ENCODE data around the gene ROR2. TPM values are rescaled to one million over a fixed set of nuclear protein-coding genes. Genes with fewer than 3 reads are reported as not detected.

ROR2 gene
- total RNA-seq, 1 donor from 2014 or later: 0.74 TPM

DNA sequence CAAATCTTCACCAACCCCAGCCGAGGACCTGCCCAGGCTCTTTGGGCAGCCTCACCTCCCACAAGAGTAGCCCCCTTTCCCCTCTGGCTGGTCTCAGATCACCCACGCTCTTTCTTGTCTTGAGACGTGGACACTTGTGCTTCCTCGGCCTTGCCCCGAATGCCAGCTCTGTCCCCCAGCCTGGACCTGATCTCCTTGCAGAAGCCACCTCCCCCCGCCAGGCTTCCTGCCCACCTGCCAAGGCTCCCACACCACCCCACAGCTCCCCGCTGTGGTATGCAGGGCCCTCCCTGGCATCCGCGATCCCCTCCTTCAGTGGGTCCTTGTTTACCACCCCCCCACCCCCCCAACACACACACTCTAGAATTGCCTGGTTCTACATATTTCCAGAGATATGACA is 133.7 kb downstream of the ROR2 start:
- H3K36me3 ChIP-seq: no peaks in the 10 kb centered on the region
- H3K4me1 ChIP-seq: no peaks in the 10 kb centered on the region
- no peak for DNase-seq
- H3K9me3 ChIP-seq (replicated peaks): no peaks in the 10 kb centered on the region
- H3K27me3 ChIP-seq (ENCODE audit: low read depth): peaks cover 21% of the 10 kb centered on the region
- no peak overlapping the region for H3K27ac ChIP-seq (replicated peaks)
- TF ChIP-seq, protein P1, sequence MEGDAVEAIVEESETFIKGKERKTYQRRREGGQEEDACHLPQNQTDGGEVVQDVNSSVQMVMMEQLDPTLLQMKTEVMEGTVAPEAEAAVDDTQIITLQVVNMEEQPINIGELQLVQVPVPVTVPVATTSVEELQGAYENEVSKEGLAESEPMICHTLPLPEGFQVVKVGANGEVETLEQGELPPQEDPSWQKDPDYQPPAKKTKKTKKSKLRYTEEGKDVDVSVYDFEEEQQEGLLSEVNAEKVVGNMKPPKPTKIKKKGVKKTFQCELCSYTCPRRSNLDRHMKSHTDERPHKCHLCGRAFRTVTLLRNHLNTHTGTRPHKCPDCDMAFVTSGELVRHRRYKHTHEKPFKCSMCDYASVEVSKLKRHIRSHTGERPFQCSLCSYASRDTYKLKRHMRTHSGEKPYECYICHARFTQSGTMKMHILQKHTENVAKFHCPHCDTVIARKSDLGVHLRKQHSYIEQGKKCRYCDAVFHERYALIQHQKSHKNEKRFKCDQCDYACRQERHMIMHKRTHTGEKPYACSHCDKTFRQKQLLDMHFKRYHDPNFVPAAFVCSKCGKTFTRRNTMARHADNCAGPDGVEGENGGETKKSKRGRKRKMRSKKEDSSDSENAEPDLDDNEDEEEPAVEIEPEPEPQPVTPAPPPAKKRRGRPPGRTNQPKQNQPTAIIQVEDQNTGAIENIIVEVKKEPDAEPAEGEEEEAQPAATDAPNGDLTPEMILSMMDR (IDR thresholded peaks at IDR 0.05; ENCODE audit: borderline replicate concordance): no peak
- no peak overlapping the region for H3K4me3 ChIP-seq
- intact Hi-C loops (cut with micrococcal nuclease): no loop called here

DNA sequence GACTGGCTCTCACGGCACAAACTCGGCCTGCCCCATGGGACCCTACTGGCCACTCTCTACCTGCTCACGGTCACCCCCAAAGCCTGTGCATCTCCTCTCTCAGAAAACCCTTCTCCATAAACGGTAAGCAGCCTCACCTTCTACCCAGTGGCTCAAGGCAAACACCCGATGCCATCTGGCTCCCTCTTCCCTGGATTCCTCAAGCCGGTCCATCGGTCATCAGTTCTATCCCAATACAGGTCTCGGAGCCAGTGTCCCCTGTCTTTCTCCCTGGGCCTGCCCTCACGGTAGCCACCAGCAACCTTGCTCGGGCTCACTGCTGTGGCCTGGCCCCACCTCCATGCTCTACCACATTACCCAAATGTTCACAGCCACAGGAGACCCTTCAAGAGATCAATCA is 134.1 kb downstream of the ROR2 start:
- intact Hi-C loops (cut with micrococcal nuclease): no loop called here
- Histone ChIP-seq H3K4me3 (no peak overlapping the region), H3K27ac (replicated peaks) (no peak overlapping the region), H3K9me3 (replicated peaks) (no peaks in the 10 kb centered on the region), H3K4me1 (no peaks in the 10 kb centered on the region), H3K27me3 (ENCODE audit: low read depth) (peaks cover 22% of the 10 kb centered on the region), H3K36me3 (no peaks in the 10 kb centered on the region)
- TF ChIP-seq, protein P1 (IDR thresholded peaks at IDR 0.05; ENCODE audit: borderline replicate concordance): no peak
- DNase-seq: no peak

DNA sequence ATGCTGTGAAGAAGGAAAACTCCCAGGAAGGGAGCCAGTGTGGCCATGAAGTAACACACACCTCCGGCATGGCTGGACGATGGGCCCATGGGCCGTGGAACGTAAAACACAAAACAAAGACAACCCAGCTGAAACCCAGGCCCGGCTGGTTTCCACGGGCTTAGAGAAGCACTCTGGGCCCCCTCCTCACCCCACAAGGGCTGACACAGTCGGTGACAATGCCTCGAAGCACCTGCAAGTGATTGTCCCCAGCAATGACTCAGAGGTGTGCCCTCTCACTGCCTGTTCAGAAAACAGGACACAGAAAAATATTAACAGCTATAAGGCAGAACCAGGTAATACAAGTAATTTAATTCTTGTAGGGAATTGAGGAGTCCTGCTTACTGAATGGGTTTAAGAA is 135.3 kb downstream of the ROR2 start:
- no peaks in the 10 kb centered on the region for H3K9me3 ChIP-seq (replicated peaks)
- DNase-seq: no peak
- TF ChIP-seq, protein P1 (IDR thresholded peaks at IDR 0.05; ENCODE audit: borderline replicate concordance): no peak
- H3K36me3 ChIP-seq: no peaks in the 10 kb centered on the region
- H3K27me3 ChIP-seq (ENCODE audit: low read depth): peaks cover 20% of the 10 kb centered on the region
- intact Hi-C loops (cut with micrococcal nuclease): no loop called here
- no peak overlapping the region for H3K4me3 ChIP-seq
- no peak overlapping the region for H3K27ac ChIP-seq (replicated peaks)
- H3K4me1 ChIP-seq: no peaks in the 10 kb centered on the region

DNA sequence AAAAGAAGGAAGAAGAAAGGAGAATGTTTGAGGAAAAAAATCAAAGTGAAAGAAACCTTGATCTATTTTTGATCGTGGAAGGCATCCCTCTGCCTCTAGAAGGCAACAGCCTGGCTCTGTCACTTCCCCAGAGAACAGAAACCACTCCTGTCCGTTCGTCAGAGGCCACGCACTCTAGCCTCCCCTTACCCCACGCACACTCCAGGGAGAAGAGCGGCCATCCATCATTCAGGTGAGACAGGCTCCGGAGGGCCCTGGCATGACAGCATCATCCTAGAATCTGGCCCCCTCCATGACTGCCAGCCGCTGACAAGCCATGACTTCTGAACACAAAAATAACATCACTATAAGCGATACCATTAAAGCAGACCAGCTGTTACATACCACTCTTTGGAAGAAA is 135.8 kb downstream of the ROR2 start:
- no peak for DNase-seq
- intact Hi-C loops (cut with micrococcal nuclease): no loop called here
- H3K27ac ChIP-seq (replicated peaks): no peak overlapping the region
- no peak overlapping the region for H3K4me3 ChIP-seq
- no peaks in the 10 kb centered on the region for H3K4me1 ChIP-seq
- H3K36me3 ChIP-seq: no peaks in the 10 kb centered on the region
- TF ChIP-seq, protein P1 (IDR thresholded peaks at IDR 0.05; ENCODE audit: borderline replicate concordance): no peak
- peaks cover 15% of the 10 kb centered on the region for H3K27me3 ChIP-seq (ENCODE audit: low read depth)
- no peaks in the 10 kb centered on the region for H3K9me3 ChIP-seq (replicated peaks)

DNA sequence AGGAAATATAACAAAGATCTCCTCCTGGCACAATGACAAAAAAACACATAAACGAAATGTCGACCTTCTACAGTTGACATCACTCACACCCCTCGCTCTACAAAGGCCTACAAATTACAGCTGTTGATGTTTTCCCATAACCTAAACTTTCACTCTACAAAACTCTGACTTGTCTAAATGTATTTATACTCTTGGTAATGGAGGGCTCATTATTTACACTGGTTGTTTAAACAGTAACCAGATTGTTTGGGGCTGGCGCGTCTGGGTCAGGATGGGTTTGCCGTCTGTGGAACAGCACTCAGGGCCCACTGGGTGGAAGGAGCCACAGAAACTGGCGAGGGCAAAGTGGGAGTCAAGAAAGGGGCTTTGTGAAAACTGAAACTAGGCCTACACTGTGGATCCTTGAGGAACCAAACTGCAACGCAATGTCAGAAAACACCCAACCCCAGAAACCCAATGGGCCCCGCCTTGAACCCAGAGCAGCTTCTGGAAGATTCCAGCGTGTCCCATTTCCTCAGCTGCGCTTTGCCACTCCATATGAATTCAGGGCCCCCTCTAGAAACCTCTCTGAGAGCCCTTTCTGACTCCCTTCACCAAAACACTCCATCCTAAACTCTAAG is 136.7 kb downstream of the ROR2 start:
- no peaks in the 10 kb centered on the region for H3K4me1 ChIP-seq

More for the DNA sequence above, 136.7 kb downstream of the ROR2 start:
- no peak for DNase-seq
- Histone ChIP-seq H3K27me3 (ENCODE audit: low read depth) (peaks cover 7% of the 10 kb centered on the region), H3K27ac (replicated peaks) (no peak overlapping the region), H3K36me3 (no peaks in the 10 kb centered on the region), H3K9me3 (replicated peaks) (no peaks in the 10 kb centered on the region), H3K4me3 (no peak overlapping the region)
- TF ChIP-seq, protein P1 (IDR thresholded peaks at IDR 0.05; ENCODE audit: borderline replicate concordance): no peak
- intact Hi-C loops (cut with micrococcal nuclease): no loop called here

Data from left ventricle myocardium inferior (tissue), 1 donor.